Tongue (tissue), 2 donors: ENCODE data around the gene MYO1B. TPM values are rescaled to one million over a fixed set of nuclear protein-coding genes. Genes with fewer than 3 reads are reported as not detected.

ENCODE experiments used
- DNase-seq: peaks from one replicate; pipeline ENCODE4 v3.0.0-alpha.2; 2015
- total RNA-seq: library from RNA; depleted of rRNA; stranded (reverse); fragments of >200 nt; gene quantifications from one replicate; pipeline ENCODE4 v1.2.3, GENCODE V29; 2014

The MYO1B gene
- total RNA-seq, 1 donor from 2014 or later = 138 TPM

- DNase-seq = no peak
Measured at GRCh38 chr2:191262436-191262835, 17.2 kb downstream of the MYO1B start.

- DNase-seq = no peak
Measured at GRCh38 chr2:191263050-191263449, 17.8 kb downstream of the MYO1B start.

GRCh38 chr2:191264647-191265081 is 19.5 kb downstream of the MYO1B start:
- DNase-seq = no peak

GRCh38 chr2:191265311-191266170 is 20.3 kb downstream of the MYO1B start:
- DNase-seq = peak; percentile 78

- DNase-seq = no peak
Measured at GRCh38 chr2:191266201-191266600, 21.0 kb downstream of the MYO1B start.

- DNase-seq = peak; percentile 34
Measured at GRCh38 chr2:191268596-191268995, 23.4 kb downstream of the MYO1B start.

GRCh38 chr2:191270306-191271161 is 25.3 kb downstream of the MYO1B start:
- DNase-seq = no peak

GRCh38 chr2:191272064-191272463 is 26.9 kb downstream of the MYO1B start:
- no peak for DNase-seq

- peak; percentile 29 for DNase-seq
Measured at GRCh38 chr2:191274413-191274815, 29.2 kb downstream of the MYO1B start.

GRCh38 chr2:191276792-191277465 is 31.7 kb downstream of the MYO1B start:
- DNase-seq = no peak

GRCh38 chr2:191280290-191280689 is 35.1 kb downstream of the MYO1B start:
- DNase-seq = no peak

- no peak for DNase-seq
Measured at GRCh38 chr2:191280834-191281756, 35.9 kb downstream of the MYO1B start.

GRCh38 chr2:191285252-191285651 is 40.0 kb downstream of the MYO1B start:
- DNase-seq = no peak

- DNase-seq = no peak
Measured at GRCh38 chr2:191287820-191288219, 42.6 kb downstream of the MYO1B start.

- no peak for DNase-seq
Measured at GRCh38 chr2:191289049-191289448, 43.8 kb downstream of the MYO1B start.

- no peak for DNase-seq
Measured at GRCh38 chr2:191291471-191291870, 46.3 kb downstream of the MYO1B start.

- no peak for DNase-seq
Measured at GRCh38 chr2:191292869-191293268, 47.7 kb downstream of the MYO1B start.

- DNase-seq = no peak
Measured at GRCh38 chr2:191295088-191295487, 49.9 kb downstream of the MYO1B start.

GRCh38 chr2:191296083-191297006 is 51.1 kb downstream of the MYO1B start:
- DNase-seq = peak; percentile 42

GRCh38 chr2:191297033-191297432 is 51.8 kb downstream of the MYO1B start:
- DNase-seq = no peak
